OCI-LY7 (cell line): Measurements from ENCODE around the gene MEF2A.

Experiments
- EZH2phosphoT487 ChIP-seq: fragments of 200-600 bp; sonication (generic); IDR thresholded peaks from 2 replicates; pipeline ENCODE4 v1.6.1; 2018; ENCODE audit warnings: low read depth, borderline replicate concordance, mild to moderate bottlenecking, mixed run types, antibody characterized with exemption, low read length, moderate library complexity, mixed read lengths
- TF ChIP-seq, protein P1 (sequence below): fragments of 200-600 bp; sonication (generic); conservative IDR thresholded peaks from 2 replicates; pipeline ENCODE4 v1.5.1; 2014; ENCODE audit warnings: mild to moderate bottlenecking, antibody characterized with exemption, low read length, moderate library complexity, mixed read lengths

DNA sequence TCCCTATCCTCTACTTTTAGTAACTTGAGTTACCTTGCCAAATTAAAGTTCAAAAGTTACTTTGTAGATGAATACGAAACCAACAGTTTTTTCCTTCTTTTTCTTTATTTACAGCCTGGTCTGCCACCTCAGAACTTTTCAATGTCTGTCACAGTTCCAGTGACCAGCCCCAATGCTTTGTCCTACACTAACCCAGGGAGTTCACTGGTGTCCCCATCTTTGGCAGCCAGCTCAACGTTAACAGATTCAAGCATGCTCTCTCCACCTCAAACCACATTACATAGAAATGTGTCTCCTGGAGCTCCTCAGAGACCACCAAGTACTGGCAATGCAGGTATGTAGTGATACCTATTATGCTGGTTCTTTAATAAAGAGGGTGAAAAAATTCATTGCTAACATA, 108.5 kb downstream of the MEF2A start:
- TF ChIP-seq, protein P1, sequence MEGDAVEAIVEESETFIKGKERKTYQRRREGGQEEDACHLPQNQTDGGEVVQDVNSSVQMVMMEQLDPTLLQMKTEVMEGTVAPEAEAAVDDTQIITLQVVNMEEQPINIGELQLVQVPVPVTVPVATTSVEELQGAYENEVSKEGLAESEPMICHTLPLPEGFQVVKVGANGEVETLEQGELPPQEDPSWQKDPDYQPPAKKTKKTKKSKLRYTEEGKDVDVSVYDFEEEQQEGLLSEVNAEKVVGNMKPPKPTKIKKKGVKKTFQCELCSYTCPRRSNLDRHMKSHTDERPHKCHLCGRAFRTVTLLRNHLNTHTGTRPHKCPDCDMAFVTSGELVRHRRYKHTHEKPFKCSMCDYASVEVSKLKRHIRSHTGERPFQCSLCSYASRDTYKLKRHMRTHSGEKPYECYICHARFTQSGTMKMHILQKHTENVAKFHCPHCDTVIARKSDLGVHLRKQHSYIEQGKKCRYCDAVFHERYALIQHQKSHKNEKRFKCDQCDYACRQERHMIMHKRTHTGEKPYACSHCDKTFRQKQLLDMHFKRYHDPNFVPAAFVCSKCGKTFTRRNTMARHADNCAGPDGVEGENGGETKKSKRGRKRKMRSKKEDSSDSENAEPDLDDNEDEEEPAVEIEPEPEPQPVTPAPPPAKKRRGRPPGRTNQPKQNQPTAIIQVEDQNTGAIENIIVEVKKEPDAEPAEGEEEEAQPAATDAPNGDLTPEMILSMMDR: no peak
- no peak for TF ChIP-seq EZH2phosphoT487
